Immature natural killer cell (primary cell): ENCODE data around the gene TMEM222. TPM values are rescaled to one million over a fixed set of nuclear protein-coding genes. Genes with fewer than 3 reads are reported as not detected.

Source experiments
- DNase-seq, 3 donors: peaks; one replicate each; pipeline ENCODE4 v3.0.0; 2022; ENCODE audit warnings: mixed read lengths in 1 of 3
- H3K27ac Mint-ChIP-seq, 6 donors: one replicate each; pipeline ENCODE4 v1.8.0; 2020; ENCODE audit warnings: mixed read lengths in 6 of 6, mild to moderate bottlenecking in 5 of 6, inconsistent platforms in 4 of 6, moderate library complexity in 3 of 6
- H3K27me3 Mint-ChIP-seq, 3 donors: one replicate each; pipeline ENCODE4 v1.8.0; 2020 to 2021; ENCODE audit warnings: low read depth in 3 of 3, mild to moderate bottlenecking in 3 of 3, mixed read lengths in 3 of 3, moderate library complexity in 3 of 3, inconsistent platforms in 1 of 3
- H3K36me3 Mint-ChIP-seq, 3 donors: one replicate each; pipeline ENCODE4 v1.8.0; 2020; ENCODE audit warnings: mixed read lengths in 3 of 3, inconsistent platforms in 2 of 3, mild to moderate bottlenecking in 2 of 3
- H3K4me1 Mint-ChIP-seq, 2 donors: one replicate each; pipeline ENCODE4 v1.8.0; 2020; ENCODE audit warnings: inconsistent platforms in 2 of 2, mild to moderate bottlenecking in 2 of 2, mixed read lengths in 2 of 2, moderate library complexity in 1 of 2
- H3K4me3 Mint-ChIP-seq, 5 donors: one replicate each; pipeline ENCODE4 v1.8.0; 2020; ENCODE audit warnings: mild to moderate bottlenecking in 5 of 5, mixed read lengths in 5 of 5, inconsistent platforms in 3 of 5, moderate library complexity in 3 of 5
- H3K9me3 Mint-ChIP-seq, 6 donors: one replicate each; pipeline ENCODE4 v1.8.0; 2020; ENCODE audit warnings: mild to moderate bottlenecking in 6 of 6, mixed read lengths in 6 of 6, inconsistent platforms in 4 of 6, moderate library complexity in 3 of 6
- polyA plus RNA-seq, 3 donors: library from polyadenylated mRNA; unstranded; fragments of 300-500 nt; fragmentation: Illumina TruSeq; gene quantifications; one replicate each; pipeline ENCODE4 v1.2.3, GENCODE V29; 2021

The TMEM222 gene
- polyA plus RNA-seq, 3 donors from 2014 or later: 56.0 to 99.3 (median 69.8) TPM

DNA sequence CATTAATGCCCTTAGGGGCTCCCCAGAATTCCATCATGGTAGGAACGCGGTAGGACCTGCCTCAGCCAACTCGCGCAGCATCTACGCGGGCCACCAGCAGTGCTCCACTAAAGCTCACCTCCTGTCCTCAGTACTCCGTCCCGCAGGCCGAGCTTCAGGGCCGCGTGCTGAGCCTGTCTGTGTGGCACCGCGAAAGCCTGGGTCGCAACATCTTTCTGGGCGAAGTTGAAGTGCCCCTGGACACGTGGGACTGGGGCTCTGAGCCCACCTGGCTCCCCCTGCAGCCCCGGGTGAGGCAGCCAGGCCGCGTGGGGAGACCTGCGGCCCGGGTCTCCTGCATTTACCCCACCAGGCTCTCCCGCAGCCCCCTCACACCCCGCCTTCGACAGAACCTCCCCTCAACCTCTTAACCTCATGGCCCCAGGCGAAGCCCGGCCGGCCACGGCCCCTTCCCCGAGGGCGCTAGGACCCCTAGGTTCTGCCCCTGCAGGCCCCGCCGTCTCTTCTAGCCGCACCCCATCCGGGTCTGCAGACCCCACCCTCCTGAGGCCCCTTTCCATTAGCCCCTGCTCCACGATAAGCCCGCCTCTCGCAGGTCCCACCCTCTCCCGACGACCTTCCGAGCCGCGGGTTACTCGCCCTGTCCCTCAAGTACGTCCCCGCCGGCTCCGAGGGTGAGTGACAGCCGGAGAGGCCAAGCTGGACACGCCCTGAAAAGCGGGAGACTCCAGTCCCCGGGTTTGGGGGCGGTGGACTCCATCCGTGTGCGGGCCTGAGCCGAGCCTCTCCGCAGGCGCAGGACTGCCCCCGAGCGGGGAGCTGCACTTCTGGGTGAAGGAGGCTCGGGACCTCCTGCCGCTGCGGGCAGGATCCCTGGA lies 28.9 kb downstream of the TMEM222 start:
- peaks cover under 1 to 2% (median 2%) of the 10 kb centered on the region in 3 donors for H3K27me3 Mint-ChIP-seq
- DNase-seq: no peak
- H3K27ac Mint-ChIP-seq: no peak overlapping the region
- H3K9me3 Mint-ChIP-seq: no peaks in the 10 kb centered on the region
- H3K4me3 Mint-ChIP-seq: peak overlapping the region in 1 of 5 donors; percentile 33
- H3K36me3 Mint-ChIP-seq: peaks cover 4 to 13% (median 5%) of the 10 kb centered on the region in 3 donors
- peaks cover 25 to 26% of the 10 kb centered on the region in 2 donors for H3K4me1 Mint-ChIP-seq

DNA sequence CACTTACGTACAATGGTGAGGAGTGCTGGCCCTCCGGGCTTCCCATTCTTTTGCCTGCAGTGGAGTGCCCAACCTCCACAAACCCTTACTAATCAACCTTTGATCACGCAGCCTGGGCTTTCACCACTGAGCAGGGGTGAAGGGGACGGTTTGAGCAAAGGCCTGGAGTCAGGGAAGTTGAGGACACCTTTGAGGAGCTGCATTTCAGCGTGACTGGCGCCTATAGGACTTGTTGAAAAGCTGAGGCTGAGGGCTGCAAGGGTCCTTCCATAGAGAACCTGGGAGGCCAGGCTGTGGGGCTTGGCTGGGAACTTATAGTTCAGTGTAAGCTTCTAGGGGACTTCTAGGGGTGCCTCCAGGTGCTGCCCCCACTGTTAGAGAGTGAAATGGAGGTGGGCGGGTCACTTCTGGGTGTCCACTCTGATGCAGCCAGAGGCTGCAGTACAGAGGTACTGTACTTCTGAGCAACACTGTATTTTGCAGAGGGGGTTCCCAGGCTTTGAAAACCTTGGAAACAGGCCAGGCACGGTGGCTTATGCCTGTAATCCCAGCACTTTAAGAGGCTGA lies 29.7 kb downstream of the TMEM222 start:
- peaks cover 25 to 27% of the 10 kb centered on the region in 2 donors for H3K4me1 Mint-ChIP-seq
- peak overlapping the region in 1 of 5 donors; percentile 18 for H3K4me3 Mint-ChIP-seq
- peaks cover 0 to 8% (median 0%) of the 10 kb centered on the region in 3 donors for H3K36me3 Mint-ChIP-seq
- DNase-seq: no peak
- H3K27me3 Mint-ChIP-seq: peaks cover 2 to 5% (median 3%) of the 10 kb centered on the region in 3 donors
- no peaks in the 10 kb centered on the region for H3K9me3 Mint-ChIP-seq
- H3K27ac Mint-ChIP-seq: peak overlapping the region in 2 of 6 donors; percentile 34 to 43

DNA sequence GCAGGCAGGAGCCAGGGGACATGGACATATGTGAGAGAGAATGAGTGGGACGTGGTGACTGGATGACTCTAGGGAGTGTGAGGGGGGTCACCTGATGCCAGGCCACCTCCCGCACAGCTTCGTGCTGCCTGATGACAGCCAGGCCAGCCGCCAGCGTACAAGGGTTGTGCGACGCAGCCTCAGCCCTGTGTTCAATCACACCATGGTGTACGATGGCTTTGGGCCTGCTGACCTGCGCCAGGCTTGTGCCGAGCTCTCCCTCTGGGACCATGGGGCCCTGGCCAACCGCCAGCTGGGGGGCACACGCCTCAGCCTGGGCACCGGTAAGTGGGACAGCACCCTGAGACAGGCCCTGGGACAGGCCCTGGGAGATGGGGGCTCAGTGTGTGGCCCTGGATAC lies 31.2 kb downstream of the TMEM222 start:
- DNase-seq: no peak
- Mint-ChIP-seq H3K27ac (peak overlapping the region in 1 of 6 donors; percentile 76), H3K4me3 (no peak overlapping the region), H3K9me3 (no peaks in the 10 kb centered on the region), H3K27me3 (peaks cover 10 to 15% (median 12%) of the 10 kb centered on the region in 3 donors), H3K36me3 (peaks cover 0 to 4% (median 0%) of the 10 kb centered on the region in 3 donors), H3K4me1 (peaks cover 29 to 32% of the 10 kb centered on the region in 2 donors)

DNA sequence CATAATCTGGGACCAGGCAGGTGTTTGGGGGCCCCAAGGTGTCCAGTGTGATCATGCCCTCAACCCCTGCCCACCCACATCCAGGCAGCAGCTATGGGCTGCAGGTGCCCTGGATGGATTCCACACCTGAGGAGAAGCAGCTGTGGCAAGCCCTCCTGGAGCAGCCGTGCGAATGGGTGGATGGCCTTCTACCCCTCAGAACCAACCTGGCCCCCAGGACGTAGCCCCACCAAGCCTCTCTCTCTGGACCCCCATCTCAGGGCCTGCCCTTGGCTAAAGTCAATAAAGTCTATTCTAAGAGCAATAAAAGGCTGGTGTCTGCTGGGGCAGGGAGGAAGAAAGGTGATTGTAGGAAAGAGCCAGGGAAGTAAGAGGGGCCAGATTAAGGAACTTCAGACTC lies 31.7 kb downstream of the TMEM222 start:
- DNase-seq: no peak
- peaks cover 10 to 15% (median 12%) of the 10 kb centered on the region in 3 donors for H3K27me3 Mint-ChIP-seq
- H3K27ac Mint-ChIP-seq: peak overlapping the region in 5 of 6 donors; percentile 36 to 75 (median 54)
- peaks cover 0 to 4% (median 0%) of the 10 kb centered on the region in 3 donors for H3K36me3 Mint-ChIP-seq
- H3K4me3 Mint-ChIP-seq: peak overlapping the region in 1 of 5 donors; percentile 2
- no peaks in the 10 kb centered on the region for H3K9me3 Mint-ChIP-seq
- H3K4me1 Mint-ChIP-seq: peaks cover 29 to 33% of the 10 kb centered on the region in 2 donors

DNA sequence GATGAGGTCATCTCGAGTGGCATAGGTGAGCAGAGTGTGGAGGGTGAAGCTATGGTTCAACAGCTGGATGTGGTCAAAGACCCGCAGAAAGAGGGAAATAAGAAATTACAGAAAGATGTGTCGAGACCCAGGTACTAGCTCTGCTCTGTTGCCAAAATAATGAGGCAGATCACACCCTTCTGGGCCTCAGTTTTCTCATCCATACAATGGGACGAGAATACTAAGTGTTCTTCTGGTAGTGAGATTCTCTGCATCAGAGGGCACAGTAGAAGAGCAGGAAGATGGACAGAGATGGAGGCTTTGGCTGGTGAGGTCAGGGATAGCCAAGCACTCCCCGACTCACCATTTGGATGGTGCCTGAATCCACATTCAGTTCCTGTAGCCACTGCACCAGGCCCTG lies 33.7 kb downstream of the TMEM222 start:
- H3K4me1 Mint-ChIP-seq: peaks cover 37 to 50% of the 10 kb centered on the region in 2 donors
- peaks cover 10 to 20% (median 13%) of the 10 kb centered on the region in 3 donors for H3K27me3 Mint-ChIP-seq
- H3K9me3 Mint-ChIP-seq: no peaks in the 10 kb centered on the region
- peaks cover 0 to 4% (median 0%) of the 10 kb centered on the region in 3 donors for H3K36me3 Mint-ChIP-seq
- H3K27ac Mint-ChIP-seq: peak overlapping the region; percentile 29 to 93 (median 77)
- no peak for DNase-seq
- peak overlapping the region; percentile 17 to 84 (median 52) for H3K4me3 Mint-ChIP-seq

DNA sequence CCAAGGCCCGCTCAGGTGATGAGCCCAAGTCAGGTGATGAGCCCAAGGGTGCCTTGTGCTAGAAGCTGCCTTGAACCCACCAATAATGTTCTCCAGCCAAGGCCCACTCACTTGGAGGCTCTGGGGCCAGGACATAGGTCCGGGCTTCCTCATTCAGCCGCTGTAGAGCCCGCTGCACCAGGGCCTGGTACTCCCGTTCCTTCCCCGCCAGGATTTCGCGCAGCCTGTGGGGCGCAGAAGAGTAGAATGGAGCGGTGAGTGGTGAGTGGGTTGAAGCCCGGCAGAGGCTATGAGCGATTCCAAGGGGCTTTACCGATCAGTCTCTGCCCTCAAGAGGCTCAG lies 34.3 kb downstream of the TMEM222 start:
- peaks cover 37 to 50% of the 10 kb centered on the region in 2 donors for H3K4me1 Mint-ChIP-seq

DNA sequence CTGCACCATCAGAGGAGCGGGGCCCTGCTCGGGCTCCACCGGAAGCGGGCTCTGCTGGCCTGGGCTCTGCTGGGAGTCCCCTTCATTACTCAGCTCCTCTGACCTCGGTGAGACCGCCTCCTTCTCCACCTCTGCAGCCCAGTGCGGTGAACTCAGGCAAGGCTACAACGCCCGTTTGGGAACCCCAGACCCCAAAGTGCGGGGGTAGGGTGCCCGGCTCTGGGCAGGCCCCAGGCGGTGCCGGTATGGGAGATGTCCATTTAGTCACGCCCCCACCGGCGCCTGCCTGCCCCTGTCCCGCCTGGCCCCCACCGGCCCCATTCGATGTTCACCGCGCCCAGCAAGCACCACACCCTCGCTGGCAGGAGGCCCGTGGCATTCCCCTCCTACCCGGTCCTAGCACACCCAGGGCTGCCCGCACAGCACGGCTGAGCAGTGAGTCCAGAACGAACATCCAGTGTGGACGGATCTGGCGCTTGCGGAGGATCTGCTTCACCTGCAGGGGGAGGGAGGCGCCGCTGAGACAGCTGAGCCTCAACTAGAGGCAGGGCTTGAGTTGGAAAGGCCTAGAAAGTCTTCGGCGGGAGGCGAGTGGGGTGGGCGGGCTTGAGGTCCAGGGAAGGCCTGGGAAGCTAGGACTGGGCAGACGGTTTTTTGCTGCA lies 34.8 kb downstream of the TMEM222 start:
- Mint-ChIP-seq H3K27ac (peak overlapping the region; percentile 73 to 93 (median 86)), H3K4me3 (peak overlapping the region; percentile 77 to 84 (median 80)), H3K4me1 (peaks cover 37 to 50% of the 10 kb centered on the region in 2 donors), H3K9me3 (no peaks in the 10 kb centered on the region), H3K27me3 (peaks cover 10 to 20% (median 13%) of the 10 kb centered on the region in 3 donors), H3K36me3 (peaks cover 0 to 4% (median 0%) of the 10 kb centered on the region in 3 donors)
- DNase-seq: peak; percentile 37 to 64 (median 54)

More for the DNA sequence above, 34.3 kb downstream of the TMEM222 start:
- Mint-ChIP-seq H3K4me3 (peak overlapping the region; percentile 48 to 84 (median 80)), H3K36me3 (peaks cover 0 to 4% (median 0%) of the 10 kb centered on the region in 3 donors), H3K9me3 (no peaks in the 10 kb centered on the region), H3K27ac (peak overlapping the region; percentile 29 to 93 (median 77)), H3K27me3 (peaks cover 10 to 20% (median 13%) of the 10 kb centered on the region in 3 donors)
- no peak for DNase-seq

DNA sequence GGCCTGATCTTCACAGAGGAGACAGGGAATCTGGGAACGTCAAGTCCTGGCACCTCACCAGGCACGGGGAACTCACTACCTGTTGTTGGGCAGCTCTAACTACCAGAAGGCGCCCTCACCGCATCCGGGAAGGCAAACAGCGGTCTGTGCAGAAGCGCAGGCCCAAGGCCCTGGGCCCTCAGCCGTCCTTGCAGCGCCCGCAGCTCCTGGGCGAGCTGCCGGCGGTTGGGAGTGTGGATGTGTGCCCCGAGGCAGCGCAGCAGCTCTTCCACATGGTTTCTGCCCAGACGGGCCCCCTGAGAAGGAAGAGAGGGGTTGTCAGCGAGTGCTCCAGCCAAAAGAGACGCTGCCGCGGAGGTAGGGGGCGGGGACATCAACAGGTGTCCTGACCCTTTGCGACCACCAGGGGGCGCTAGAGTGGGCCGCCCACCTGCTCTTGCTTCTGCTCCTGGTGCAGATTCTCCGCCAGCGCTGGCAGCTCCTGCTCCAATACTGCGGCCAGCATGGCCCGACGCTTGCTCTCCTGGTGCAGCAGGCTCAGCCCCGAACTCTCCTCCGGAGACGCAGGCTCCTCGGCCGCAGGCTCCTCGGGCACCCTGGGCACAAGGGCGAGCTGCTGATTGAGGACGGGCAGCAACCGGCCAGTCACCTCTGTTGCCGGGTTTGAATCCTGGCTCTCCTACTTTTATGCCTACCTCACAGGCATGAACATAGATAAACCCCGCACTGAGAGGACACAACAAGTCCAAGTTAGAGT lies 35.5 kb downstream of the TMEM222 start:
- Mint-ChIP-seq H3K27me3 (peaks cover 10 to 18% (median 13%) of the 10 kb centered on the region in 3 donors), H3K27ac (peak overlapping the region; percentile 73 to 91 (median 86)), H3K9me3 (no peaks in the 10 kb centered on the region), H3K4me1 (peaks cover 37 to 50% of the 10 kb centered on the region in 2 donors), H3K4me3 (peak overlapping the region; percentile 77 to 84 (median 80)), H3K36me3 (peaks cover 0 to 4% (median 0%) of the 10 kb centered on the region in 3 donors)
- DNase-seq: peak; percentile 80 to 84 (median 84)

DNA sequence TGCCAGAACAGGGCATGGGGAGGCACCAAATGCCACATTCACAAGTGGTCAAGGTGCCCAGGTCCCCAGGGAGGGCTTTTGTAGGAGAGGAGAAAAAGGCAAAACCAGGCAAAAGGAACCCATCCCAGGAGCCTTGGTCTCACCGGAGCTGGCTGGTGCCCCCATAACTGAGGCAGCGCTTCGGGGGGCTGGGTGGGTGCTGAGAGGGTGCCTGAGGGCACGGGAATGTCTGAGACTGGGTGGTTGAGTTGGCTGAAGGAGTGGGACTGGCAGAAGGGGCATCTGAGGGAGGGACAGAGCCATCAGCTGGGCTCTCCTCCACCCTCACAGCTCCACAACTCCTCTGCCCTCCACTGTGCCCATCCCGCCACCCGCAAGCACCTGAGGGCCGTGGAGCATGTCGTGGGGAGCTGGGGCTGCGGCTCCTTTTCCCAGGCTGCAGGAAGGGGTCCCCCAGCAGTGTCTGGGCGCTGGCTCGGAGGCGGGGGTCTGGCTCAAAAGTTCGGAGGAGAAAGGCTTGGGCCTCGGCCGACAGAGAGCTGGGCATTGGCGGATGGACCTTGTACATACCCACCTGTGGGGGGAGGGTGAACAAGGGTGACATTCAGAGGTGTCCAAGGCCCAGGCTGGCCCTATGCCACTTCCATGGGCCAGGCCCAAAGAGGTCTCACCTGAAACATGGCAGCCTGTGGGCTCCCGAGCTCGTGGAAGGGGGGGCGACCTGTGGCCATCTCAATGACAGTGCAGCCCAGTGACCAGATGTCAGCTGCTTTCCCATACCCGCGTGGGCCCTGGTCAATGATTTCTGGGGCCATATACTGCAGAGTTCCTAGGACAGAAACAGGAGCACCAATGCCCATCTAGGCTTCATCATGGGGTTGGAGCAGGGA lies 36.3 kb downstream of the TMEM222 start:
- peak overlapping the region; percentile 77 to 84 (median 80) for H3K4me3 Mint-ChIP-seq
- no peaks in the 10 kb centered on the region for H3K9me3 Mint-ChIP-seq
- H3K27ac Mint-ChIP-seq: peak overlapping the region in 2 of 6 donors; percentile 37 to 62

DNA sequence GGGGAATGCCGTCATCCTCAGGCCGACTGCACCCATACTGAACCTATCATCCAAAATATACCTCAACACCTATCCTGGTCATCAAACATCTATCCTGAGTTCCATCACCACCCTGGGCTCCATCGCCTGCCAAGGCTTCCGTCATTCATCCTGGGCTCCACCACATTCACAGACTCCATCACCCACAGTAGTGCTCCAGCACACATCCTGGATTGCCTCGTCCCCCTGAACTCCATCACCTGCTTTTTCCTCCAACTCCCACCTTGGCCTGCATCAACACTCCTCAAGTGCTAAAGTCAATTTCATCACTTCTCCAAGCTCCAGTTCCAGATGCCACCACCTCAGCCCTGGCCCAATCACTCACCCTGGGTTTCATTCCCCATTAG lies 37.0 kb downstream of the TMEM222 start:
- Mint-ChIP-seq H3K9me3 (no peaks in the 10 kb centered on the region), H3K27me3 (peaks cover 10 to 20% (median 13%) of the 10 kb centered on the region in 3 donors), H3K27ac (peak overlapping the region in 4 of 6 donors; percentile 7 to 62 (median 44)), H3K4me3 (peak overlapping the region; percentile 14 to 77 (median 72)), H3K36me3 (peaks cover 0 to under 1% (median 0%) of the 10 kb centered on the region in 3 donors), H3K4me1 (peaks cover 37 to 48% of the 10 kb centered on the region in 2 donors)
- no peak for DNase-seq

More for the DNA sequence above, 36.3 kb downstream of the TMEM222 start:
- no peak for DNase-seq
- Mint-ChIP-seq H3K27me3 (peaks cover 10 to 18% (median 13%) of the 10 kb centered on the region in 3 donors), H3K4me1 (peaks cover 37 to 50% of the 10 kb centered on the region in 2 donors), H3K36me3 (peaks cover 0 to 4% (median 0%) of the 10 kb centered on the region in 3 donors)

DNA sequence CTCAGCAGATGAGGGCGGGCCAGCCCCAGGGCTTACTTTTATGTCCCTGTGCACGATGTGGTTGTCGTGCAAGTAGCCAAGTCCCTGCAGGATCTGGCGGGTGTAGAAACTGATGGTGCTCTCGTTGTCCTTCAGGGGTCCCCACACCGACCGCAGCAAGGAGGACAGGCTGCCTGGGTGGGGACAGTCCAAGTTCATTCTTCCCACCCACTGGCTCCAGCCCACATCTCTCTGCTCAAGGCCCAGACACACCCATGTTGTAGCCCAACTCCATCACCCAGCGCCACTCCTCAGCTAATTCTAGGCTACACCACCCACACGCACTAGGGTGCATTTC lies 37.8 kb downstream of the TMEM222 start:
- Mint-ChIP-seq H3K9me3 (no peaks in the 10 kb centered on the region), H3K36me3 (no peaks in the 10 kb centered on the region), H3K27ac (peak overlapping the region in 3 of 6 donors; percentile 10 to 50 (median 32)), H3K4me3 (peak overlapping the region; percentile 71 to 81 (median 76)), H3K4me1 (peaks cover 44 to 49% of the 10 kb centered on the region in 2 donors), H3K27me3 (peaks cover 10 to 20% (median 13%) of the 10 kb centered on the region in 3 donors)
- no peak for DNase-seq
